PC-9 (cell line): ENCODE results near the gene CD6. TPM values are rescaled to one million over a fixed set of nuclear protein-coding genes. Genes with fewer than 3 reads are reported as not detected.

Experiments used
- BruUV-seq: library from RNA; stranded (reverse); fragments of 400-500 nt; replicated peaks from 2 replicates; lab custom pipeline; 2021; lab: Mats Ljungman, UMichigan
- CTCF ChIA-PET: fragments of 300-600 bp; sonication (Branson Sonifier 250); formaldehyde crosslinking; loops from one replicate; lab custom pipeline; 2022; ENCODE audit warnings: antibody characterized with exemption; lab: Charles Lee
- POLR2A ChIA-PET: fragments of 300-600 bp; sonication (Branson Sonifier 250); formaldehyde crosslinking; loops from one replicate; lab custom pipeline; 2022; ENCODE audit warnings: antibody characterized with exemption; ENCODE audit not compliant: unreplicated experiment; lab: Charles Lee
- DNase-seq, 2 experiments: peaks; one replicate each; pipeline versions ENCODE4 v3.0.0 to v3.0.0-alpha.2; 2015 to 2022; ENCODE audit warnings: mixed read lengths in 1 of 2
- H2AFZ ChIP-seq: fragments of 200-600 bp; sonication (generic); 2 replicates; pipeline ENCODE4 v1.8.1; 2017; ENCODE audit warnings: antibody characterized with exemption
- H3F3A ChIP-seq: fragments of 200-600 bp; sonication (generic); 2 replicates; pipeline ENCODE4 v1.8.1; 2017; ENCODE audit warnings: antibody characterized with exemption, mild to moderate bottlenecking, low read depth; ENCODE audit not compliant: insufficient read depth
- H3K27ac ChIP-seq: fragments of 200-600 bp; sonication (generic); 2 replicates; pipeline ENCODE4 v1.6.1; 2016; ENCODE audit warnings: mixed run types
- H3K27me3 ChIP-seq: fragments of 200-600 bp; sonication (generic); 2 replicates; pipeline ENCODE4 v1.6.1; 2016; ENCODE audit warnings: low read depth, mixed run types; ENCODE audit not compliant: insufficient read depth
- H3K36me3 ChIP-seq: fragments of 200-600 bp; sonication (generic); 2 replicates; pipeline ENCODE4 v1.6.1; 2016; ENCODE audit warnings: low read depth, mixed run types
- H3K4me1 ChIP-seq: fragments of 200-600 bp; sonication (generic); replicated peaks from 2 replicates; pipeline ENCODE4 v1.6.1; 2016; ENCODE audit warnings: mixed run types; ENCODE audit not compliant: insufficient read depth
- H3K4me2 ChIP-seq: fragments of 200-600 bp; sonication (generic); 2 replicates; pipeline ENCODE4 v1.6.1; 2017; ENCODE audit warnings: mixed run types
- H3K4me3 ChIP-seq: fragments of 200-600 bp; sonication (generic); 2 replicates; pipeline ENCODE4 v1.6.1; 2016; ENCODE audit warnings: mixed run types
- H3K79me2 ChIP-seq: fragments of 200-600 bp; sonication (generic); 2 replicates; pipeline ENCODE4 v1.6.1; 2017; ENCODE audit warnings: low read depth, mixed run types
- H3K9me2 ChIP-seq: fragments of 200-600 bp; sonication (generic); 2 replicates; pipeline ENCODE4 v1.8.1; 2017; ENCODE audit warnings: mild to moderate bottlenecking; ENCODE audit not compliant: insufficient read depth
- H3K9me3 ChIP-seq: fragments of 200-600 bp; sonication (generic); 2 replicates; pipeline ENCODE4 v1.8.1; 2016; ENCODE audit warnings: low read depth; ENCODE audit not compliant: insufficient read depth
- H4K20me1 ChIP-seq: fragments of 200-600 bp; sonication (generic); 2 replicates; pipeline ENCODE4 v1.8.1; 2017; ENCODE audit not compliant: insufficient read depth
- EZH2 ChIP-seq: fragments of 200-600 bp; sonication (generic); IDR thresholded peaks from 2 replicates; pipeline ENCODE4 v1.8.0; 2017; ENCODE audit warnings: antibody characterized with exemption, low read depth
- intact Hi-C: fragments of 100-400 bp; cut with micrococcal nuclease; formaldehyde crosslinking; loops from one replicate; pipeline ENCODE4 v1.10.0; 2022; ENCODE audit not compliant: unreplicated experiment
- total RNA-seq: library from RNA; stranded (reverse); gene quantifications from 2 replicates; pipeline ENCODE4 v1.2.3, GENCODE V29; 2021
- TF ChIP-seq, protein P1 (sequence below): fragments of 200-600 bp; sonication (generic); conservative IDR thresholded peaks from 2 replicates; pipeline ENCODE4 v1.6.1; 2017; ENCODE audit warnings: mixed run types, antibody characterized with exemption, mild to moderate bottlenecking, moderate library complexity

The CD6 gene
- total RNA-seq, 1 experiment from 2014 or later = 0.74 TPM

DNA sequence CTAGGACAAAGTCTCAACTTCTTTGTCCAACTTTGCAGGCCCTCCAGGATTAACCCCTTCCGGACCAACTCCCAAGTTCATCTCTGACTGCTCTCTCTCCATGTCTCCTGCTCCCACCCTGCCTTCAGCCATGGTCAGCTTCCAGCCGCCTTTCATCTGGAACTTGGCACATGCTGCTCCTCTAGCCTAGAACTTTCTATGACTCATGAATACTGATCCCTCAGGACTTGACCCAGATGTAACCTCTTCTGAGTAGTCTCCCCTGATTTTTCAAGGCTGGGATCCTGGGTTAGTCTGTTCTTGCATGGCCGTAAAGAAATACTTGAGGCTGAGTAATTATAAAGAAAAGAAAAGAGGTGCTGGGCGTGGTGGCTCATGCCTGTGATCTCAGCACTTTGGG lies 14.3 kb upstream of the CD6 start:
- Histone ChIP-seq H2AFZ (no peak overlapping the region), H3K4me2 (no peak overlapping the region), H3K4me3 (no peak overlapping the region), H3K36me3 (no peaks in the 10 kb centered on the region), H3K4me1 (0 out of 2 replicates have a peak, but pooled peaks cover 4% of the 10 kb centered on the region), H3K9me3 (no peaks in the 10 kb centered on the region), H4K20me1 (no peaks in the 10 kb centered on the region), H3K27me3 (peaks cover 10% of the 10 kb centered on the region; the same call in 1 of the 2 replicates), H3F3A (no peaks in the 10 kb centered on the region), H3K79me2 (no peaks in the 10 kb centered on the region), H3K27ac (no peak overlapping the region), H3K9me2 (no peaks in the 10 kb centered on the region)
- no TSS peak for BruUV-seq
- intact Hi-C loops = no loop called here
- CTCF ChIA-PET = no interaction called here
- DNase-seq = no peak
- POLR2A ChIA-PET = no interaction called here
- TF ChIP-seq, protein P1, sequence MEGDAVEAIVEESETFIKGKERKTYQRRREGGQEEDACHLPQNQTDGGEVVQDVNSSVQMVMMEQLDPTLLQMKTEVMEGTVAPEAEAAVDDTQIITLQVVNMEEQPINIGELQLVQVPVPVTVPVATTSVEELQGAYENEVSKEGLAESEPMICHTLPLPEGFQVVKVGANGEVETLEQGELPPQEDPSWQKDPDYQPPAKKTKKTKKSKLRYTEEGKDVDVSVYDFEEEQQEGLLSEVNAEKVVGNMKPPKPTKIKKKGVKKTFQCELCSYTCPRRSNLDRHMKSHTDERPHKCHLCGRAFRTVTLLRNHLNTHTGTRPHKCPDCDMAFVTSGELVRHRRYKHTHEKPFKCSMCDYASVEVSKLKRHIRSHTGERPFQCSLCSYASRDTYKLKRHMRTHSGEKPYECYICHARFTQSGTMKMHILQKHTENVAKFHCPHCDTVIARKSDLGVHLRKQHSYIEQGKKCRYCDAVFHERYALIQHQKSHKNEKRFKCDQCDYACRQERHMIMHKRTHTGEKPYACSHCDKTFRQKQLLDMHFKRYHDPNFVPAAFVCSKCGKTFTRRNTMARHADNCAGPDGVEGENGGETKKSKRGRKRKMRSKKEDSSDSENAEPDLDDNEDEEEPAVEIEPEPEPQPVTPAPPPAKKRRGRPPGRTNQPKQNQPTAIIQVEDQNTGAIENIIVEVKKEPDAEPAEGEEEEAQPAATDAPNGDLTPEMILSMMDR = no peak
- TF ChIP-seq EZH2 = no peak

DNA sequence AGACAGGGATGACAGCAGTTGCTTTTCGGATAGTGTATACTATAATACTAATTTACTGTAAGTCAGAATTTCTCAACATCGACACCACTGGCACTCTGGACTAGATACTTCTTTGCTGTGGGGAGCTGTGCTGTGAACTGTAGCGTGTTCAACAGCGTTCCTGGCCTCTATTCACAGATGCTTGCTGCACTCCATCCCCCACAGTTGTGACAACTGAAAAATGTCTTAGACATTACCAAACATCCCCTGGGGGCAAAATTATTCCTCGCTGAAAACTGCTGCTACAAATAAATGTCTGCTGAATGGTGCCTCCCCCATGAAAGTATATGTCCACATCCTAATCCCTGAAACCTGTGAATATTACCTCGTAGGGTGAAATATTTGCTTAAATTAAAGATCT lies 12.0 kb upstream of the CD6 start:
- Histone ChIP-seq H3K27ac (no peak overlapping the region), H3K4me1 (0 out of 2 replicates have a peak, but pooled peaks cover 4% of the 10 kb centered on the region), H3K36me3 (no peaks in the 10 kb centered on the region), H3K4me3 (no peak overlapping the region), H3K9me3 (no peaks in the 10 kb centered on the region), H2AFZ (no peak overlapping the region), H3K79me2 (no peaks in the 10 kb centered on the region), H3F3A (no peaks in the 10 kb centered on the region), H4K20me1 (no peaks in the 10 kb centered on the region), H3K27me3 (peaks cover 10% of the 10 kb centered on the region; the same call in 1 of the 2 replicates), H3K4me2 (no peak overlapping the region), H3K9me2 (no peaks in the 10 kb centered on the region)
- CTCF ChIA-PET = no interaction called here
- BruUV-seq = no TSS peak
- POLR2A ChIA-PET = no interaction called here
- intact Hi-C loops = no loop called here
- TF ChIP-seq, protein P1 = no peak
- TF ChIP-seq EZH2 = no peak
- no peak for DNase-seq

GRCh38 chr11:60960405-60960804 lies 11.1 kb upstream of the CD6 start:
- Histone ChIP-seq H4K20me1 (no peaks in the 10 kb centered on the region), H3K36me3 (no peaks in the 10 kb centered on the region), H3K27ac (no peak overlapping the region), H3K4me3 (no peak overlapping the region), H3K9me3 (no peaks in the 10 kb centered on the region), H3K4me1 (0 out of 2 replicates have a peak, but pooled peaks cover 4% of the 10 kb centered on the region), H3K27me3 (peaks cover 10% of the 10 kb centered on the region; the same call in 1 of the 2 replicates), H3F3A (no peaks in the 10 kb centered on the region), H2AFZ (no peak overlapping the region), H3K9me2 (no peaks in the 10 kb centered on the region), H3K79me2 (no peaks in the 10 kb centered on the region), H3K4me2 (no peak overlapping the region)
- no TSS peak for BruUV-seq
- peak; percentile 28 to 57 for DNase-seq
- CTCF ChIA-PET = no interaction called here
- TF ChIP-seq EZH2 = no peak
- TF ChIP-seq, protein P1 = no peak
- intact Hi-C loops = no loop called here
- POLR2A ChIA-PET = no interaction called here
